ENCODE data around the gene PDZD7. TPM values are rescaled to one million over a fixed set of nuclear protein-coding genes. Genes with fewer than 3 reads are reported as not detected.

Gene PDZD7
- total RNA-seq (2021; ENCODE audit: unreplicated experiment) (6.1 TPM), Bru-seq, nascent RNA (percentile 45 among the genes with signal in this experiment), BruChase-seq, experiment 1, labeled RNA remaining after a 6-hour chase (percentile 42 among the genes with signal in this experiment), BruChase-seq, experiment 2, labeled RNA remaining after a 2-hour chase (percentile 45 among the genes with signal in this experiment)
- polyA plus RNA-seq (2012) = 4.8 and 6.1 TPM in 2 replicates
- long read RNA-seq, transcript PDZD7-201 (10 exons, 2,032 nt) = minor isoform, 5 of 29 reads
- long read RNA-seq, transcript PDZD7-203 (4 exons, 1,057 nt) = major isoform, 8 of 29 reads
- long read RNA-seq, partial matches to known transcripts = 3 of 29 reads
- long read RNA-seq, other reads (novel, unspliced or antisense) = 13 of 29 reads

GRCh38 chr10:101031128-101031795, at the start of gene PDZD7, which contains the start of gene SFXN3:
Gene PDZD7, minus strand, starts transcription at chr10:101031129. Its CDS starts 910 bp downstream, at chr10:101030219.
Gene SFXN3, plus strand, starts transcription at chr10:101031234. Its CDS starts 3,461 bp downstream, at chr10:101034695.
- intact Hi-C loops (cut with micrococcal nuclease) = no loop called here
- peak within 1 kb of the TSS; percentile 53 for H2AFZ ChIP-seq (ENCODE audit: low read depth, low read length, poor library complexity, severe bottlenecking)
- peaks cover 12% of the 10 kb centered on the region for H3K79me2 ChIP-seq (ENCODE audit: insufficient read depth, low read length)

GRCh38 chr10:101079874-101080273, 48.9 kb upstream of the PDZD7 start:
- H2AFZ ChIP-seq (ENCODE audit: low read depth, low read length, poor library complexity, severe bottlenecking) = no peak overlapping the region
- H3K27me3 ChIP-seq (ENCODE audit: insufficient read depth, low read length) = peaks cover 56% of the 10 kb centered on the region
- ATAC-seq (no peak), DNase-seq (ENCODE audit: low read depth, low spot score) (no peak)
- H3K27ac ChIP-seq (ENCODE audit: low read depth, low read length) = no peak overlapping the region
- BruUV-seq (replicated peaks) = no TSS peak
- ChIA-PET RAD21 (ENCODE audit: low non-redundant PET in 1 of 2, low total read pairs in 2 of 2, uncharacterized antibody in 2 of 2, unreplicated experiment in 2 of 2) (no interaction called here), CTCF (no interaction called here), POLR2A (interaction anchor here (1.4 kb wide), 1 partner anchor 12 kb away, joined by 3 read pairs; no protein-coding TSS in a partner anchor)
- H3K4me1 ChIP-seq (ENCODE audit: control insufficient read depth in 1 of 2, insufficient read depth in 2 of 2, low read length in 2 of 2) = no peaks in the 10 kb centered on the region; a peak in 1 of 4 replicates
- H4K20me1 ChIP-seq (ENCODE audit: insufficient read depth) = no peaks in the 10 kb centered on the region
- intact Hi-C loops (cut with micrococcal nuclease) = no loop called here
- H3K9me2 ChIP-seq (ENCODE audit: insufficient read depth) = no peaks in the 10 kb centered on the region
- H3K79me2 ChIP-seq (ENCODE audit: insufficient read depth, low read length) = no peaks in the 10 kb centered on the region
- TF ChIP-seq ZFX (IDR thresholded peaks at IDR 0.05) = no peak
- TF ChIP-seq ZNF274 (IDR thresholded peaks at IDR 0.05; ENCODE audit: low read depth, low read length) = no peak
- no peak for TF ChIP-seq MAX (IDR thresholded peaks at IDR 0.05)
- H3K36me3 ChIP-seq (ENCODE audit: control insufficient read depth in 1 of 2, insufficient read depth in 2 of 2, low read length in 2 of 2) = no peaks in the 10 kb centered on the region
- no peak overlapping the region for H3K4me3 ChIP-seq (replicated peaks in 1 of 2; ENCODE audit: low read depth in 1 of 2, low read length in 2 of 2)
- no peak overlapping the region for H3K9ac ChIP-seq (ENCODE audit: low read length)
- no peak overlapping the region for H3K4me2 ChIP-seq (ENCODE audit: low read length)
- no peaks in the 10 kb centered on the region for H3K9me3 ChIP-seq (ENCODE audit: control insufficient read depth in 1 of 2, insufficient read depth in 1 of 2, low read depth in 1 of 2, low read length in 2 of 2)

More at GRCh38 chr10:101031128-101031795, at the start of gene PDZD7, which contains the start of gene SFXN3:
- Histone ChIP-seq H3K4me3 (replicated peaks in 1 of 2; ENCODE audit: low read depth in 1 of 2, low read length in 2 of 2) (peak within 1 kb of the TSS; percentile 67 to 87), H3K4me2 (ENCODE audit: low read length) (peak within 1 kb of the TSS; percentile 96), H3K4me1 (ENCODE audit: control insufficient read depth in 1 of 2, insufficient read depth in 2 of 2, low read length in 2 of 2) (peaks cover 32 to 56% of the 10 kb centered on the region in 2 experiments), H3K36me3 (ENCODE audit: control insufficient read depth in 1 of 2, insufficient read depth in 2 of 2, low read length in 2 of 2) (peaks cover 12 to 18% of the 10 kb centered on the region in 2 experiments; a peak in 3 of 4 replicates), H3K27ac (ENCODE audit: low read depth, low read length) (peak within 1 kb of the TSS; percentile 81), H3K27me3 (ENCODE audit: insufficient read depth, low read length) (no peaks in the 10 kb centered on the region), H3K9me3 (ENCODE audit: control insufficient read depth in 1 of 2, insufficient read depth in 1 of 2, low read depth in 1 of 2, low read length in 2 of 2) (no peaks in the 10 kb centered on the region), H3K9me2 (ENCODE audit: insufficient read depth) (no peaks in the 10 kb centered on the region), H4K20me1 (ENCODE audit: insufficient read depth) (no peaks in the 10 kb centered on the region), H3K9ac (ENCODE audit: low read length) (peak within 1 kb of the TSS; percentile 87)
- POLR2A ChIA-PET = interaction anchor here (0.9 to 2.0 kb wide), 13 partner anchors 9 to 111 kb away, joined by 3 to 12 read pairs (median 4); no protein-coding TSS in a partner anchor
- TF ChIP-seq ATF3 (IDR thresholded peaks at IDR 0.05) = no peak
- RAD21 ChIA-PET (ENCODE audit: low non-redundant PET in 1 of 2, low total read pairs in 2 of 2, uncharacterized antibody in 2 of 2, unreplicated experiment in 2 of 2) = interaction anchor here in 1 of 2 experiments (1.3 kb wide), 1 partner anchor 17 kb away, joined by 5 read pairs; no protein-coding TSS in a partner anchor
- ATAC-seq (peak; percentile 87), DNase-seq (ENCODE audit: low read depth, low spot score) (peak; percentile 94)
- CTCF ChIA-PET = interaction anchor here (0.8 to 5.8 kb wide), 16 partner anchors 11 to 111 kb away, joined by 3 to 71 read pairs (median 6); partner anchors contain the start of gene KAZALD1
- no TSS peak for BruUV-seq (replicated peaks)
